Stromal cell of bone marrow (primary cell): ENCODE data around the gene GEMIN4.
"Not testable (repeated sequence)": the region's sequence is repeated elsewhere in the genome, so short reads cannot be mapped to it uniquely, and the experiment has no call there.

Experiments used
- DNase-seq: peaks from one replicate; pipeline ENCODE4 v3.0.0-alpha.2; 2012; ENCODE audit warnings: low read depth

GEMIN4 gene

GRCh38 chr17:699345-699744, 52.7 kb downstream of the GEMIN4 start:
- DNase-seq, result no peak

GRCh38 chr17:698096-698495, 54.0 kb downstream of the GEMIN4 start:
- not testable (repeated sequence) for DNase-seq

- DNase-seq, result no peak
Observed at GRCh38 chr17:697682-698081, 54.4 kb downstream of the GEMIN4 start.

GRCh38 chr17:696369-696768, 55.7 kb downstream of the GEMIN4 start:
- no peak for DNase-seq
